Upper lobe of left lung (tissue), 4 donors: Measurements from ENCODE around the gene PCARE.

Experiments used
- EP300 ChIP-seq, 4 donors: sonication (generic); formaldehyde crosslinking; IDR thresholded peaks; one replicate each; pipeline ENCODE4 v1.5.1; 2017; ENCODE audit warnings: antibody characterized with exemption in 4 of 4, control low read depth in 2 of 4
- POLR2AphosphoS5 ChIP-seq, 2 donors: sonication (generic); formaldehyde crosslinking; IDR thresholded peaks; one replicate each; pipeline ENCODE4 v1.5.1; 2017; ENCODE audit warnings: antibody characterized with exemption in 2 of 2
- TF ChIP-seq, protein P1 (sequence below), 6 experiments: fragments of 450-650 bp in 4 of 6; fragments of 200-600 bp in 2 of 6; sonication (generic) in 2 of 6; IDR thresholded peaks; one replicate each; pipeline ENCODE4 v1.5.1; 2016 to 2019; ENCODE audit warnings: antibody characterized with exemption in 6 of 6

DNA sequence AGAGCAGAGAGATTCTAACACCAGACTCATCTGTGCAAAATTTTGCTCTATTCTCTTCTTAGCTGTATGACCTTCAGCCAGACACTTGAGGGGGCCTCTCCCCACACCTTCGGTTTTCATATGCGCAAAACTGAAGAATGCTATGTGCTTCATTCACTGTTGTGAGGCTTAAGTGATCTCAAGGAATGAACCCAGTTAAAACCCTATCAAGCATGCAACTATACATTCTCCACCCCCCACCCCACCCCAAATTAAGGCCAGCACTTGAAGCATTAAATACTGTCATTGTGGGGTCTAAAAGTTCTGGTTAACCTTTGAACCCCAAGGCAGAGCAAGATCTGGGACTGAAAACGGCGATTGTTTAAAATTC is 10.0 kb downstream of the PCARE start:
- TF ChIP-seq, protein P1, sequence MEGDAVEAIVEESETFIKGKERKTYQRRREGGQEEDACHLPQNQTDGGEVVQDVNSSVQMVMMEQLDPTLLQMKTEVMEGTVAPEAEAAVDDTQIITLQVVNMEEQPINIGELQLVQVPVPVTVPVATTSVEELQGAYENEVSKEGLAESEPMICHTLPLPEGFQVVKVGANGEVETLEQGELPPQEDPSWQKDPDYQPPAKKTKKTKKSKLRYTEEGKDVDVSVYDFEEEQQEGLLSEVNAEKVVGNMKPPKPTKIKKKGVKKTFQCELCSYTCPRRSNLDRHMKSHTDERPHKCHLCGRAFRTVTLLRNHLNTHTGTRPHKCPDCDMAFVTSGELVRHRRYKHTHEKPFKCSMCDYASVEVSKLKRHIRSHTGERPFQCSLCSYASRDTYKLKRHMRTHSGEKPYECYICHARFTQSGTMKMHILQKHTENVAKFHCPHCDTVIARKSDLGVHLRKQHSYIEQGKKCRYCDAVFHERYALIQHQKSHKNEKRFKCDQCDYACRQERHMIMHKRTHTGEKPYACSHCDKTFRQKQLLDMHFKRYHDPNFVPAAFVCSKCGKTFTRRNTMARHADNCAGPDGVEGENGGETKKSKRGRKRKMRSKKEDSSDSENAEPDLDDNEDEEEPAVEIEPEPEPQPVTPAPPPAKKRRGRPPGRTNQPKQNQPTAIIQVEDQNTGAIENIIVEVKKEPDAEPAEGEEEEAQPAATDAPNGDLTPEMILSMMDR (IDR thresholded peaks at IDR 0.05), result no peak
- TF ChIP-seq POLR2AphosphoS5 (IDR thresholded peaks at IDR 0.05), result no peak
- TF ChIP-seq EP300 (IDR thresholded peaks at IDR 0.05), result no peak
